Calu3 (cell line): ENCODE data around the gene CLCN1. TPM values are rescaled to one million over a fixed set of nuclear protein-coding genes. Genes with fewer than 3 reads are reported as not detected.

Experiments
- BruUV-seq: library from RNA; stranded (reverse); fragments of 400-500 nt; replicated peaks from 2 replicates; lab custom pipeline; 2021; lab: Mats Ljungman, UMichigan
- CTCF ChIA-PET: fragments of 300-600 bp; sonication (Branson Sonifier 250); formaldehyde crosslinking; loops from one replicate; lab custom pipeline; 2022; ENCODE audit warnings: antibody characterized with exemption; lab: Charles Lee
- DNase-seq: peaks from one replicate; pipeline ENCODE4 v3.0.0; 2022
- H3K27ac Mint-ChIP-seq: one replicate; pipeline ENCODE4 v1.8.0; 2022; ENCODE audit warnings: mixed read lengths; ENCODE audit not compliant: unreplicated experiment
- H3K27me3 Mint-ChIP-seq: one replicate; pipeline ENCODE4 v1.8.0; 2022; ENCODE audit warnings: mixed read lengths; ENCODE audit not compliant: unreplicated experiment
- H3K36me3 Mint-ChIP-seq: one replicate; pipeline ENCODE4 v1.8.0; 2022; ENCODE audit warnings: mild to moderate bottlenecking, moderate library complexity, mixed read lengths; ENCODE audit not compliant: insufficient read depth, unreplicated experiment
- H3K4me1 Mint-ChIP-seq: one replicate; pipeline ENCODE4 v1.8.0; 2022; ENCODE audit warnings: mild to moderate bottlenecking, low read depth, mixed read lengths; ENCODE audit not compliant: unreplicated experiment
- H3K4me3 Mint-ChIP-seq: one replicate; pipeline ENCODE4 v1.8.0; 2022; ENCODE audit warnings: mild to moderate bottlenecking, low read depth, moderate library complexity, mixed read lengths; ENCODE audit not compliant: unreplicated experiment
- H3K9me3 Mint-ChIP-seq: one replicate; pipeline ENCODE4 v1.8.0; 2022; ENCODE audit warnings: low read depth, mixed read lengths; ENCODE audit not compliant: unreplicated experiment
- CTCF ChIP-seq: fragments of 200-600 bp; IDR thresholded peaks from one replicate; pipeline ENCODE4 v1.8.0; 2022; ENCODE audit warnings: antibody characterized with exemption; ENCODE audit not compliant: unreplicated experiment
- intact Hi-C: fragments of 100-400 bp; cut with micrococcal nuclease; formaldehyde crosslinking; loops from one replicate; pipeline ENCODE4 v1.10.0; 2022; ENCODE audit not compliant: unreplicated experiment
- total RNA-seq: library from RNA; stranded (reverse); gene quantifications from 2 replicates; pipeline ENCODE4 v1.2.3, GENCODE V29; 2022

The CLCN1 gene
- total RNA-seq, 1 experiment from 2014 or later, result 0.61 TPM

- intact Hi-C loops, result no loop called here
- CTCF ChIA-PET, result no interaction called here
- Mint-ChIP-seq H3K4me3 (no peak overlapping the region), H3K27ac (no peak overlapping the region), H3K4me1 (peaks cover 13% of the 10 kb centered on the region), H3K27me3 (no peaks in the 10 kb centered on the region), H3K9me3 (no peaks in the 10 kb centered on the region), H3K36me3 (peaks cover 45% of the 10 kb centered on the region)
- no peak for TF ChIP-seq CTCF
- DNase-seq, result no peak
- no TSS peak for BruUV-seq
Measured at GRCh38 chr7:143300959-143301935, 14.7 kb upstream of the CLCN1 start.

DNA sequence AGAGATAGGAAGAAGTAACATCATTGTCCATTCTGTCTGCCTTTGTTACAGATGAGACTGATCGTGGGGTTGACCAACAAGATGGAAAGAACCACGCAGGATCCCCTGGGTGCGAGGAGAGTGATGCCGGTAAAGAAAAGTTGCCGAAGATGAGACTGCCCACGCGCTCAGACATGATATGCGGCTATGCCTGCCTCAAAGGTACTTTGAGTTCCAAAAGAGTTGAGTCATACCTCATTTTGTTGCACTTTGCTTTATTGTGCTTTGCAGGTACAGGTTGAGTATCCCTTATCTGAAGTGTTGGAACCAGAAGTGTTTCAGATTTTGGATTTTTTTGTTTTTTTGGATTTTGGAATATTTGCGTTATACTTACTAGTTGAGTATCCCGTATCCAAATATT lies 12.2 kb upstream of the CLCN1 start:
- CTCF ChIA-PET, result interaction anchor here (0.6 kb wide), 1 partner anchor 46 kb away, joined by 4 read pairs; no protein-coding TSS in a partner anchor
- Mint-ChIP-seq H3K4me1 (peaks cover 10% of the 10 kb centered on the region), H3K9me3 (no peaks in the 10 kb centered on the region), H3K36me3 (peaks cover 66% of the 10 kb centered on the region), H3K4me3 (no peak overlapping the region), H3K27ac (no peak overlapping the region), H3K27me3 (no peaks in the 10 kb centered on the region)
- no peak for DNase-seq
- no peak for TF ChIP-seq CTCF
- BruUV-seq, result no TSS peak
- intact Hi-C loops, result no loop called here

DNA sequence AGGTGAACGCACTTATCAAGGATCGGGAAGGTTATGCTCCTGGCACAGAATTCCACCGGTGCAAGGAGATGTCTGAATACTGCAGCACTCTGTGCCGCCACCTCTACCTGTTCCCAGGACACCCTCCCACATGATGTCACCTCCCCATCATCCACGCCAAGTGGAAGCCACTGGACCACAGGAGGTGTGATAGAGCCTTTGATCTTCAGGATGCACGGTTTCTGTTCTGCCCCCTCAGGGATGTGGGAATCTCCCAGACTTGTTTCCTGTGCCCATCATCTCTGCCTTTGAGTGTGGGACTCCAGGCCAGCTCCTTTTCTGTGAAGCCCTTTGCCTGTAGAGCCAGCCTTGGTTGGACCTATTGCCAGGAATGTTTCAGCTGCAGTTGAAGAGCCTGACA lies 11.0 kb upstream of the CLCN1 start:
- CTCF ChIA-PET, result interaction anchor here (1.4 kb wide), 1 partner anchor 65 kb away, joined by 16 read pairs; no protein-coding TSS in a partner anchor
- Mint-ChIP-seq H3K9me3 (no peaks in the 10 kb centered on the region), H3K4me3 (no peak overlapping the region), H3K36me3 (peaks cover 63% of the 10 kb centered on the region), H3K27ac (no peak overlapping the region), H3K4me1 (peaks cover 10% of the 10 kb centered on the region), H3K27me3 (no peaks in the 10 kb centered on the region)
- no peak for TF ChIP-seq CTCF
- BruUV-seq, result no TSS peak
- intact Hi-C loops, result loop anchor here (1.0 kb wide), 1 partner anchor 65 kb away; no protein-coding TSS in a partner anchor
- DNase-seq, result no peak

DNA sequence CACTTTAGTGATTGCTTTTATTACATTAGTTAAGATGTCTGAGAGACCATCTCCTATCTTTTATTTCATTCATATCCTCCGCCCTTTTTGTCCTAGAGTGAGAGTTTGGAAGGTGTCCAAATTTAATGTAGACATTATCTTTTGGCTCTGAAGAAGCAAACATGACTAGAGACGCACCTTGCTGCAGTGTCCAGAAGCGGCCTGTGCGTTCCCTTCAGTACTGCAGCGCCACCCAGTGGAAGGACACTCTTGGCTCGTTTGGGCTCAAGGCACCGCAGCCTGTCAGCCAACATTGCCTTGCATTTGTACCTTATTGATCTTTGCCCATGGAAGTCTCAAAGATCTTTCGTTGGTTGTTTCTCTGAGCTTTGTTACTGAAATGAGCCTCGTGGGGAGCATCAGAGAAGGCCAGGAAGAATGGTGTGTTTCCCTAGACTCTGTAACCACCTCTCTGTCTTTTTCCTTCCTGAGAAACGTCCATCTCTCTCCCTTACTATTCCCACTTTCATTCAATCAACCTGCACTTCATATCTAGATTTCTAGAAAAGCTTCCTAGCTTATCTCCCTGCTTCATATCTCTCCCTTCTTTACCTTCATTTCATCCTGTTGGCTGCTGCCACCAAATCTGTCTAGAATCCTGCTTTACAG lies 10.4 kb upstream of the CLCN1 start:
- peak; percentile 77 for TF ChIP-seq CTCF
- Mint-ChIP-seq H3K27me3 (no peaks in the 10 kb centered on the region), H3K36me3 (peaks cover 57% of the 10 kb centered on the region), H3K27ac (no peak overlapping the region), H3K9me3 (no peaks in the 10 kb centered on the region), H3K4me3 (no peak overlapping the region), H3K4me1 (peaks cover 10% of the 10 kb centered on the region)
- CTCF ChIA-PET, result interaction anchor here (1.4 kb wide), 1 partner anchor 65 kb away, joined by 16 read pairs; no protein-coding TSS in a partner anchor
- peak; percentile 80 for DNase-seq
- BruUV-seq, result no TSS peak
- intact Hi-C loops, result loop anchor here (1.0 kb wide), 1 partner anchor 65 kb away; no protein-coding TSS in a partner anchor
